Stimulated activated CD8-positive, alpha-beta memory T cell treated with anti-CD3 and anti-CD28 coated beads, Interleukin-12 subunit alpha, Interleukin-12 subunit beta, amount 100 ng/mL, for 4 hours (primary cell): ENCODE measurements around the gene ZNF394.
"Not testable (repeated sequence)": the region's sequence is repeated elsewhere in the genome, so short reads cannot be mapped to it uniquely, and the experiment has no call there.

Experiments
- DNase-seq: peaks from one replicate; pipeline ENCODE4 v3.0.0-alpha.2; 2020; ENCODE audit warnings: low read depth

Gene ZNF394

DNA sequence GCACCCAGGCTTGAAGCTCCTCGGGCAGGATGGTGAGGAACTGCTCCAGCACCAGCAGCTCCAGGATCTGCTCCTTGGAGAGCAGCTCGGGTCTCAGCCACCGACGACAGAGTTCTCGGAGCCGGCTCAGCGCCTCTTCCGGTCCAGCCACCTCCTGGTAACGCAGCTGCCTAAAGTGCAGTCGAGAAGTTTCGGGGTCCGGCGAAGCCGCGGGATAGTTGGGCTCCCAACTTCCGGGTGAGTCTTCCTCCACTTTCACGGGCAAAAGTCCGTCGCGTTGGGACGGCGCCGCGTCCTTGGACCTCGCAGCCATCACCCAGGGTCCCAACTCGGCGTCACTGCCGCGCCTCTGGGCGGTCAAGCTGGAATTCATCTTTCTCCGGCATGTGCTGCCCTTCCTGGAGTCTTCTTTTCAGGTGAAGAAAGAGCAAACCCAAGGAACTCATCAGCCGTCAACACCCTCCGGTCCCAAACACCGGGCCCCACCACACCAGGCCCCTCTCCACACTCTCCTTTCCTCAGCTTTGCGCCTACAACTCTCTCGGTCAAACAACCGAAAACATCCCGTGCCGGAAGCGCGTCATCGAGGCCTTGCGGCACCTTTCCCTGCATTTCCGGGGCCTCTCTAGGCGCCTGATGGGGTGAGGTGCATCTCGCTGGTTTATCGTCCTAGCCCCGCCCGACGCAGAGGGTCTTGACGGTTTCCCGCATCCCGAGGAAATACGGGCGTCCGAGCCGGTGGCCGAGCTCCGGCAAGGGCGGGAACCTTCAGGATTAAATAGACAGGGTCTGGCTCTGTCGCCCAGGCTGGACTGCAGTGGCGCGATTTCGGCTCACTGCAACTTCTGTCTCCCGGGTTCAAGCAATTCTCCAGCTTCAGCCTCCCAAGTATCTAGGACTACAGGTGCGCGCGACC, at the start of gene ZNF394:
Gene ZNF394 (minus strand): TSS at position 561 of the 916 bp plus-strand sequence. CDS start 188 bp downstream, at position 373.
- peak; percentile 75 for DNase-seq

DNA sequence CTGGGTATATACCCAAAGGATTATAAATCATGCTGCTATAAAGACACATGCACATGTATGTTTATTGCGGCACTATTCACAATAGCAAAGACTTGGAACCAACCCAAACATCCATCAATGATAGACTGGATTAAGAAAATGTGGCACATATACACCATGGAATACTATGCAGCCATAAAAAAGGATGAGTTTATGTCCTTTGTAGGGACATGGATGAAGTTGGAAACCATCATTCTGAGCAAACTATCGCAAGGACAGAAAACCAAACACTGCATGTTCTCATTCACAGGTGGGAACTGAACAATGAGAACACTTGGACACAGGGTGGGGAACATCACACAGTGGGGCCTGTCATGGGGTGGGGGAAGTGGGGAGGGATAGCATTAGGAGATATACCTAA, 49.5 kb upstream of the ZNF394 start:
- DNase-seq, result not testable (repeated sequence)

DNA sequence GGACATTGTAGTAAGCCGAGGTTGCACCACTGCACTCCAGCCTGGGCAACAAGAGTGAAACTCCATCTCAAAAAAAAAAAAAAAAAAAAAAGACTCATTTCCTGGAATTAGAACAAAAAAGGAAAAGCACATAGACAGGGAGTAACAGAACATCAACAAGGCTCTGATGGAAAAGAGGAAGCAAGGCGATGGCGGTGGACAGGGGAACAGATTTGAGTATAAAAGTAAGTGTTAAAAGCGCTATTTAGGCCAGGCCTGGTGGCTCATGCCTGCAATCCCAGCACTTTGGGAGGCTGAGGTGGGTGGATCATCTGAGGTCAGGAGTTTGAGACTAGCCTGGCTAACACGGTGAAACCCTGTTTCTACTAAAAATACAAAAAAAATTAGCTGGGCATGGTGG, 45.2 kb upstream of the ZNF394 start:
- not testable (repeated sequence) for DNase-seq

DNA sequence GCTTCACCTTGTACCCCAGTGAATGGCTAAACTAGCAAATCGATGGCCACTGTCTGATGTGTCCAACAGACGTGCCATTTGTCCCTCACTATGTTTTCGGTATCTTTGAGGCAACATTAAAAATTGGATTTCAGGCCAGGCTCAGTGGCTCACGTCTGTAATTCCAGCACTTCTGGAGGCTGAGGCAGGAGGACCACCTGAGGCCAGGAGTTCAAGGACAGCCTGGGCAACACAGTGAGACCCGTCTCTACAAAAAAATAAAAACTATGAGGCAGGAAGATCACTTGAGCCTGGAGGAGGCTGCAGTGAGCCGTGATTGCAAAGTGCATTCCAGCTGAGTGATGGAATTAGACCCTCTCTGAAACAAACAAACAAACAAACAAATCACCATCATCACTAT, 43.8 kb upstream of the ZNF394 start:
- no peak for DNase-seq

DNA sequence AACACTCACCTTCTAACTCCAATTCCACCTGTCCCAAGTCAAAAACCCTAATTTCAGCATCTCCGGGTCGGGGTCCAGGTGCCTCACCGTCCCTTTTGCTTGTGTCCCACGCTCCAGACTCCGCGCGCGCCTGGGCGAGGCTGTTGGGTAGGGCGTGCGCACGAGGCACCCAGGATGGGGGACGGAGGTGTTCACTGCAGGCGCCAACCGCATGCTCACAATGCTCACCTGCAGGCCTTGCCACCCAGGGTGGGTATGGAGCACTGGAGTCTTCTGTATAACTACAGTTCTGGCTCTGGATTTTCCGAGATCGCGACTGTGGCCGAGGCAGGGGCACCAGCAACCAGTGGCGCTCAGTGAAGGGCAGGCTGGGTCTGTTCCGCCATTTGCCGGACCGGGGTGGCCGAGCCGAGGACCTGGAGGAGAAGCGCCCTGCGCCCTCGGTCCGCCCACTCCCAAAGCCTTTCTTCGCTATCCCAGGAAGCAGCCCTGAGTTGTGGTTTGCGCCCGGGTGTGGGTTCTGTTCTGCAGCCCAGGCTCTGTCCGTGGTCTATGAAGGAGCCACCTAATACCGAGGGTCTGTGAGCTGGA, 43.1 kb upstream of the ZNF394 start:
- DNase-seq, result no peak

DNA sequence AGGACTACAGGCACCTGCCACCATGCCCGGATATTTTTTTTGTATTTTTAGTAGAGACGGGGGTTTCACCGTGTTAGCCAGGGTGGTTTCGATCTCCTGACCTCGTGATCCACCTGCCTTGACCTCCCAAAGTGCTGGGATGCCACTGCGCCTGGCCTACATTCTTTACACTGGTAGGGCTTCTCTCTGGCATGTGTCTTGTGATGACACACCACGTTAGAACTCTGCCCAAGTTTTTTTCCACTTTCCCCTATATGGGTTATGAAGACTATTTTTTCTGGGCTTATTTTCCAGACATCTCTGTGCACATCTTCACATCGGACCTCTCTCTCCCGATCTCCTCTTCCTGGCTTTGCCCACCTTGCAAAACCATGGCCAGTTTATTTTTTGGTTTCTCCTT, 41.1 kb upstream of the ZNF394 start:
- DNase-seq, result no peak

DNA sequence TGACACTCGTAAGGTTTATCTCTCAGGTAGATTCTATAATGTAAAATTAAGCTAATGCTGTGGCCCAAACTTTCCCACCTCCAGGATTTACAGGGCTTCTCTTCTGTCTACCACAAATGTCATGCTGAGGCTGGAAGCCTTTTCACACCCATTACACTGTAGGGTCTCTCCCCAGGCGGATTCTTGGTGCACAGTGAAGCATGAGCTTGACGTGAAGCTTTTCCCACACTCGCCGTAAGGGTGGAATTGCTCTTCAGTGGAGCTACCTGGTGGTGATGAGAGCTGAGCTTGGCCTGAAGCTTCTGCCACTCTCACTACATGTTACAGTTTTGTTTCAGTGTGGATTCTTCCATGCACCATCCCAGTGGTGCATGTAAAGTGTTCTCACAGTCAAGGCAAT, 40.5 kb upstream of the ZNF394 start:
- DNase-seq, result no peak

DNA sequence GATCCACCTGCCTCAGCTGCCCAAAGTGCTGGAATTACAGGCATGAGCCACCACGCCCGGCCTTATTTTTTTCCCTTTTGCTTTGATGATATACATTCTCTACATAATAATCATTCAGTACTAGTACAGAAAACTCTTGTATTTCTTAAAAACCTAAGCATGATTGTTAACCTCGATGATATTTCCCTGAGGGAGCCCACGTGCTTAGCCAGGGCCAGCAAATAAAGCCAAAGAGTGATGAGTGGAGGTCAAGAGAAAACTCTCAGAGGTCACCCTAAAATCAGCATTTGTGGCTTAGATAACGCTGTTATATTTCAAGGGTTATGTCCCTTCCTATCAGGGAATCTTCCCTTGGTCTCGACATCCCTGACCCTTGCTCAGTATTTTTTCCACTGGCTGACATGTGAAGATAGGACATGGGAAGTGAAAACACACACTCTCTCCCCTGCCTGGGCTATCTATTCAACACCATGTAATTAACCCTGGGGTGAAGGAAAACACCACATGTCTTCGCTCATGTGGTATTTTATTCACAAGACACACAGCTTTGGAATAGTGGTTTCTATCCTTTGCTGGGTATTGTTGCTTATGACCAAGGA, 39.2 kb upstream of the ZNF394 start:
- DNase-seq, result no peak

DNA sequence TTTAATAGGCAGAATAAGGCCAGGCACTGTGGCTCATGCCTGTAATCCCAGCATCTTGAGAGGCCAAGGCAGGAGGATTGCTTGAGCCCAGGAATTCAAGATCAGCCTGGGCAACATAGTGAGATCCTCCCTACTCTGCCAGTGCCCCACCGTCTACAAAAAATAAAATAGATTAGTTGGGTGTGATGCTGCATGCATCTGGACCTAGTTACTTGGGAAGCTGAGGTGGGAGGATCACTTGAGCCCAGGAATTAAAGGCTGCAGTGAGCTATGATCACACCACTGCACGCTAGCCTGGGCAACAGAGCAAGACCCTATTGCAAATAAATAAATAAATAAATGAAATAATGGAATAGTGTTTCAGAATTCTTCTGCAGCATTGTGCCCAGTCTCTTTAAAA, 35.6 kb upstream of the ZNF394 start:
- DNase-seq, result no peak

DNA sequence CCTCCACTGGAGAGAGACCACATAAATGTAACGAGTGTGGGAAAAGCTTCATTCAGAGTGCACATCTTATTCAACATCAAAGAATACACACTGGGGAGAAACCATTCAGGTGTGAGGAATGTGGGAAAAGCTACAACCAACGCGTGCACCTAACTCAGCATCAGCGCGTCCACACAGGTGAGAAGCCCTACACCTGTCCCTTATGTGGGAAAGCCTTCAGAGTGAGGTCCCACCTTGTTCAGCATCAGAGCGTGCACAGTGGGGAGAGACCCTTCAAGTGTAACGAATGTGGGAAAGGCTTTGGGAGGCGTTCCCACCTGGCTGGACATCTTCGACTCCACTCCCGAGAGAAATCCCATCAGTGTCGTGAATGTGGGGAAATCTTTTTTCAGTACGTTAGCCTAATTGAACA, 31.3 kb upstream of the ZNF394 start:
- DNase-seq, result no peak

DNA sequence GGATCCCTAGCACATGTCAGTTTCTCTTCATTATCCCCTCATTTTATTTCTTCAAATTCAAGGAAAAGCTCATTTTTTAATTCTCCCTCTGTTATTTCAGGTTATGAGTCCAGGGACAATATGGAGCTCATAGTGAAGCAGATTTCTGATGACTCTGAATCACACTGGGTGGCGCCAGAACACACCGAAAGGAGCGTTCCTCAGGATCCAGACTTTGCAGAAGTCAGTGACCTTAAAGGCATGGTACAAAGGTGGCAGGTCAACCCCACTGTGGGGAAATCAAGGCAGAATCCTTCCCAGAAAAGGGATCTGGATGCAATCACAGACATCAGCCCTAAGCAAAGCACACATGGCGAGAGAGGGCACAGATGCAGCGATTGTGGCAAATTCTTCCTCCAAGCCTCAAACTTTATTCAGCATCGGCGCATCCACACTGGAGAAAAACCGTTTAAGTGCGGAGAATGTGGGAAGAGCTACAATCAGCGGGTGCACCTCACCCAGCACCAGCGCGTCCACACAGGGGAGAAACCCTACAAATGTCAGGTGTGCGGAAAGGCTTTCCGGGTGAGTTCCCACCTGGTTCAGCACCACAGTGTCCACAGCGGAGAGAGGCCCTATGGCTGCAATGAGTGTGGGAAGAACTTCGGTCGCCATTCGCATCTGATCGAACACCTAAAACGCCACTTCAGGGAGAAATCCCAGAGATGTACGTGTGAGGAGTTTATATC, 25.8 kb upstream of the ZNF394 start:
- DNase-seq, result no peak

DNA sequence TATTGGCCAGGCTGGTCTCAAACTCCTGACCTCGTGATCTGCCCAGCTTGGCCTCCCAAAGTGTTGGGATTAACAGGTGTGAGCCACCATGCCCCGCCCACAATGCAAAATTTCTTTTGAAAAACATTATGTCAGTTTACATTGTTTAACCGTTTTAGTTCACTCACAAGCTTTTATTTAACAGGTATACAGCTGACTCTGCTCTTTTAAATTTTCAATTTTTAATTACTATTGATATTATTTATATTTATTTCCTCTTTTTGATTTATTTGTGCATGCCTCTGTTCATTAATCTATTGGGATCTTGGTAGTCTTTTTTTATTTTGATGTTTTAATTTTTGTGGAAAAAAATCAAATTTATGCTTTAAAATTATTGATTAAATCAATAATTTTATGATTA, 21.3 kb upstream of the ZNF394 start:
- DNase-seq, result no peak

DNA sequence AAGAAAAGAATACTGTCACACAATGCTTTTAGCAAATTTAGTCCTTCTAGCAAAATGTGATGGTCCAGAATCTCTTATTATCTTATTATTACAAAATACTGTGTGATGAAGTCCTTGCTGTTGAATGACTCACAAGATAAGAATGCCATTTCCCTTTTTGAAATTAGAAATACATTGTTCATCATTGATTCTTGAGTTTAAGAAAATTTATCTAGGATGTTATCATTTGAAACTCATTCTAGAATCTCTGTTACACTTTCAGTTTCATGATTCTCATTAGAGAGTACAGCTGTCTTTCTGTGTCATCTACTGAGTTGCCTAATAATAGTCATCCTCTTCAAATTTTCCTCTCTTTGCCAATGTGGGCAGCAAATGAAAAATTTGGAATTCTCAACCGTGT, 14.0 kb upstream of the ZNF394 start:
- no peak for DNase-seq

DNA sequence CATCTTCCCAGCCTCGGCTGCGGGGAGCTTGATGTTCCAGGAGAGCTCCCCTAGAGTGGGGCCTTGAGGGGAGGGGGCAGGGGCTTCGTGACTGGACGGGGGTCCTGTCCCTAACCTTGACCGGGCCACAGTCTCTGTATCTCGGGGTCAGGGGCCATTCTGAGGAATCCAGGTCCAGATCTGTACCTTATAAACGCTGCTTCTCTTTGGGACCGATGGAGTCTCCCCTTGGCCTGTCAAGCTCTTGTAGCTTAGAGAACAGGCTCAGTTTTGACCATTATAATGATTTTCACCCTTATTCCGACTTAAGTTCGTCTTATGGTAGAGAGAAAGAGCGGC, 5.2 kb upstream of the ZNF394 start:
- no peak for DNase-seq

DNA sequence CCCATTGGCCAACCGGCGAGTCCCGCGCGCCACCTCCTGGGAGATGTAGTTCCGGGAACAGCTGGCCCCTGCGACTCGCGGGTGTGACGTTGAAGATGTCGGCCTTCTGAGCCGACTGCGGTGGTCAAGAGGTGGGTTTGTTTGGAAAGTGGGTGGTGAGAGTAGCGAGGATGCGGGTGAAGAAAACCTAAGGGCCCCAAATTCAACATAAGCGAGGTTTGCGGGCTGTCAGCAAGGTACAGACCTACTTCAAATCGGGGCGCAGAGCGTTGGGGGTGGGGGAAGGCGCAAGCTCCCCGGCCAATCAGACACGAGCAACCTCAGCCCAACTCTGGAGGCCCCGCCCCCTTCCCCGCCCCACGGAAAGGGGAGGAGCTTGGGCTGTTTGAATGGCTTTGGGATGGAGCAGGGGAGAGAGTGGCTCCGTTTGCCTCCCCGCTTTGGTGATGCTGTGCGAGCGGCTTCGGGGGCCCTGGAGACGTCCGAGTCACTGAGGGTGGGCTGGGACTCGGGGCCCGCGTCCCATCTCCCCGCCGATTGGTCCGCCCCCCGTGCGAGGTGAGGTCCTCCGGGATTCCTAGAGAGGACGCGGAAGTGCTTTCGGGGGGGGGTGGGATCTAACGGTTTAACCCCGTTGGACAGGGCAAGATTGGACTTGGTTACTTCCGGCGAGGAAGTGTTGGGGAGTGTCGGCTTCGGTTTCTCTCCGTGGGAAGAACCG, 4.7 kb upstream of the ZNF394 start, which contains the start of gene ZKSCAN5:
Gene ZKSCAN5 (plus strand): TSS at position 60 of the 721 bp plus-strand sequence. CDS start 1,383 bp downstream, outside the sequence.
- peak; percentile 94 for DNase-seq

DNA sequence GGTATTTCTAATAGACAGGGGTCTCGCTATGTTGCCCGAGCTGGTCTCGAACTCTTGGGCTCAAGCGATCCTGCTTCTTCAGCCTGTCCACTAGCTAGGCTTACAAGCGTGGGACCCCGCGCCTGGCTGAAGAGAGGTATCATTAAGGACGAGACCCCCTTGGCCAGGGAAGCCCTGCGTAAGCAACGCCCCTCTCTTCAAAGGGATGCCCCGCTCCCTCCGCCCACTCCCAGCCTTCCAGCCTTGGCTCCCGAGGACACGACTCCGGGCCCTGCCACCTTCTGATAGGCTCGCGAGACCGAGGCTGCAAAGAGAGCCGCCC, 4.2 kb upstream of the ZNF394 start:
- no peak for DNase-seq

DNA sequence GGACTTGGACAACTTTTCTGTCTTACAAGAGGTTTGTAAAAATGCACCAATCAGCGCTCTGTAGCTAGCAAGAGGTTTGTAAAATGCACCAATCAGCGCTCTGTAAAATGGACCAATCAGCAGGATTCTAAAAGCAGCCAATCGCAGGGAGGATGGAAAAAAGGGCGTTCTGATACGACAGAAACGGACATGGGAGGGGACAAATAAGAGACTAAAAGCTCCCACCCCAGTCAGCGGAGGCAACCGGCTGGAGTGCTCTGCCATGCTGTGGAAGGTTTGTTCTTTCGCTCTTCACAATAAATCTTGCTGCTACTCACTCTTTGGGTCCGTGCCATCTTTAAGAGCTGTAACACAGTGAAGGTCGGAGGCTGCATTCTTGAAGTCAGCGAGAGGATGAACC, 1.2 kb upstream of the ZNF394 start:
- DNase-seq, result not testable (repeated sequence)

DNA sequence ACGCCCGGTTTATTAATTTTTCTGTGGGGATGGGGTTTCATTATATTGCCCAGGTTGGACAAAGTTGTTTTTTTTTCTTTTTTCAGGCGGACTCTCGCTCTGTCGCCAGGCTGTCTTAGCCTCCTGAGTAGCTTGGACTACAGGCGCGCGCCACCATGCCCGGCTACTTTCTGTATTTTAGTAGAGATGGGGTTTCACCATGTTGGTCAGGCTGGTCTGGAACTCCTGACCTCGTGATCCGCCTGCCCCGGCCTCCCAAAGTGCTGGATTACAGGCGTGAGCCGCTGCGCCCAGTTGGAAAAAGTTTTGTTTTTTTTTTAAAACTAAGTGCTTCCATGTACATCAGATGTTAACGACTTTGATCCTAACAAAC, 542 bp upstream of the ZNF394 start:
- no peak for DNase-seq

DNA sequence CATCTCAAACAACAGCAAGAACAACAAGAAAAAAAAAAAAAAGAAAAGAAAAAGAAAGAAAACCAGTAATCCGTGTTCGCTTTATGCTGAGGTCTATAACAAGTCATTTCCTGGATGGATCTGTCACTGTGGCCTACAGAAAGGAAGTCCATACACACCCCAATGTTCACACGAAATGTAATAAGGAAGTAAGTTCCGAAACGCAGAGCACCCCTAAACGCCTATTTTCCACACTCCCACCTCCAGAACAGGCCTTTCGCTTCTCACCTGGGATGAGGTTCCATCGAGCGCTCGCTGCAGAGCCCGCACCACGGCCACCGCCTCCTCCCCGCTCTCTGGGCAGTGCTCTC, 735 bp downstream of the ZNF394 start:
- DNase-seq, result no peak

DNA sequence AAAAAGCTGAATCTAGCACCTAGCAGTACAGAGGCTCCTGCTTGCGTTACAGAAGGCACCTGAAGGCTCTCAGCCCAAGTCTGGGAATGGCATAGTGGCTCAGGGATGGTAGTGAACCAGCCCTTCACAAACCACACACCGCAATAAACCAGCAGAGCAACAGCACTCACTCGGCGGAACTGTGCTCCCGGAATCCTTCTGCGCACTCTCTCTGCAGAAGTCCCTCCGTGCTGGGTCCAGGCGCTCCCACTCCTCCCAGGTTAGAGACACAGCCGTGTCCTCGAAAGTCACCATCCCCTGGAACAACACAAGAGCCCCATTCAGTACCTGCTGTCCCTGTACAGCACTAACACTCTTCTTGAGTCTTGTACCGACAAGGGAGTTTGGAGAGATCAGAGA, 1.5 kb downstream of the ZNF394 start:
- no peak for DNase-seq

DNA sequence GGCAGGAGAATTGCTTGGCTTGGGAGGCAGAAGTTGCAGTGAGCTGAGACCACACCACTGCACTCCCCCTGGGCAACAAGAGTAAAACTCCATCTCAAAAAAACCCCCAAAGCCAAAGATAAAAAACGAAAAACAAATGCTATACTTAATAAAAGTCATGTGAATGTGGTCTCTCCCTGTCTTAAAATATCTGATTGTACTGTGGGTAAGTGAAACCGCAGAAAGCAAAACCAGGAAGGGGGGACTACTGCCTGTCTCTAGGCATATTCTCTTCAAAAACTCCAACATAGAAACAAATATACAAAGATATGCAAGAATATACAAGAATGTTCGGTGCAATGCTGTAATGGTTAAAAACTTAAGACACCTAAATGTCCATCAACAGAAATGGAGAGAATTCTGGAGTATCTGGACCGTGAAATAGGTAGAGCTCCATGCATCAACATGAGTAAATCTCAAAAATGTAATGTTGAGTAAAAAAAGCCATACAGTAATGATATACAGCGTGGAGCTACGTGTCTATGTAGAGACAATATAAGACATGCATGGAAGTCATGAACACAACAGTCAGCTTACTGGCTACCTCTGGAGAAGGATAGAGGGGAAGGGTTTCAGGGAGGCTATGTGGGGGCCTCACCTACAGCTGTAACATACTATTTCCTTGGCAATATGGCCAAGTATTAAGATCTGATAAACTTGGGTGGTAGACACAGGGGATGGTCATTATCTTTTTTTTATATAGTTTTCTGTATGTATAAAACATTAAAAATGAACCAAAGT, 2.1 kb downstream of the ZNF394 start:
- no peak for DNase-seq
